Measurements from ENCODE around the gene FUT3. TPM values are rescaled to one million over a fixed set of nuclear protein-coding genes. Genes with fewer than 3 reads are reported as not detected.
"Not testable (repeated sequence)": the region's sequence is repeated elsewhere in the genome, so short reads cannot be mapped to it uniquely, and the experiment has no call there.

FUT3 gene
- total RNA-seq, 6 donors from 2014 or later = 4.2 to 19.5 (median 12.7) TPM

DNA sequence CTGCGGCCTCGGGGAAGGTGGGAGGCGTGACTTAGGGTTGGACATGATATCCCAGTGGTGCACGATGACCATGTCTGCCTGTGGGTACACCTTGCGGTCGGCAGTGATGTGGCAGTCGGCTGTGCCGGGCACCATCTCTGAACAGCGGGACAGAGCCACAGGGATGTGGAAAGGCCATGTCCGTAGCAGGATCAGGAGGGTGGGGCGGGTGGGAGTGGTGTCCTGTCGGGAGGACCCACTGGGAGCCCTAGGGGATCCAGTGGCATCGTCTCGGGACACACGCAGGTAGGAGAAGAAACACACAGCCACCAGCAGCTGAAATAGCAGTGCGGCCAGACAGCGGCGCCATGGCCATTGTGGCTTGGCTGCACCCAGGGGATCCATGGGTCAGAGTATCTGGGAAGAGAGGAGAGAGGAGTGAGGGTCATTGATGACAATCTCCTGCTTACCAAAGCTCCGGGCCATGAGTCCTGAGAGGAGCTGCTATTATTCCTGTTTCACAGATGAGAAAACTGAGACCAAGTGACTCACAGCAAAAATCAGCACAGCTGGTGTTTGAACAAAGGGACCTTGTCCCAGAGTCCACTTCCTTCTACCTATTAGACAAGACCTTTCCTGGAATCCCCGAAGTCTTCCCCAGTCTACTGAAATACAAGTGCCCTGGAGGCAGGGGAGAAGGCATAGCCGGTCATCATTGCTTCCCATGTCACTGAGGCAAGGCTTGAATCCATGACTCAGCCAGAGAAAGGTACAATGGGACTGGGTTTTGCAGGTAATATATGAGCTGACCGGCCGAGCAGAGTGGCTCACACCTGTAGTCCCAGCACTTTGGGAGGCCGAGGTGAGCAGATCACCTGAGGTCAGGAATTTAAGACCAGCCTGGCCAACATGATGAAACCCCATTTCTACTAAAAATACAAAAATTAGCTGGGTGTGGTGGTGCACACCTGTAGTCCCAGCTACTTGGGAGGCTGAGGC, 6.5 kb downstream of the FUT3 start:
- Histone ChIP-seq H3K4me1 (no peaks in the 10 kb centered on the region), H3K36me3 (no peaks in the 10 kb centered on the region), H3K27me3 (no peaks in the 10 kb centered on the region), H3K27ac (no peak overlapping the region), H3K4me3 (no peak overlapping the region), H3K9me3 (no peaks in the 10 kb centered on the region)
- 89 to 92% methylated on average over 20 to 23 of the region's 24 CpGs for WGBS, 2 donors
- DNase-seq (peak in 1 of 2 donors; percentile 66), ATAC-seq (ENCODE audit: low FRiP score in 2 of 2) (no peak)
- TF ChIP-seq POLR2AphosphoS5 (IDR thresholded peaks at IDR 0.05) (no peak), EP300 (IDR thresholded peaks at IDR 0.05) (no peak), POLR2A (IDR thresholded peaks at IDR 0.05) (no peak)

DNA sequence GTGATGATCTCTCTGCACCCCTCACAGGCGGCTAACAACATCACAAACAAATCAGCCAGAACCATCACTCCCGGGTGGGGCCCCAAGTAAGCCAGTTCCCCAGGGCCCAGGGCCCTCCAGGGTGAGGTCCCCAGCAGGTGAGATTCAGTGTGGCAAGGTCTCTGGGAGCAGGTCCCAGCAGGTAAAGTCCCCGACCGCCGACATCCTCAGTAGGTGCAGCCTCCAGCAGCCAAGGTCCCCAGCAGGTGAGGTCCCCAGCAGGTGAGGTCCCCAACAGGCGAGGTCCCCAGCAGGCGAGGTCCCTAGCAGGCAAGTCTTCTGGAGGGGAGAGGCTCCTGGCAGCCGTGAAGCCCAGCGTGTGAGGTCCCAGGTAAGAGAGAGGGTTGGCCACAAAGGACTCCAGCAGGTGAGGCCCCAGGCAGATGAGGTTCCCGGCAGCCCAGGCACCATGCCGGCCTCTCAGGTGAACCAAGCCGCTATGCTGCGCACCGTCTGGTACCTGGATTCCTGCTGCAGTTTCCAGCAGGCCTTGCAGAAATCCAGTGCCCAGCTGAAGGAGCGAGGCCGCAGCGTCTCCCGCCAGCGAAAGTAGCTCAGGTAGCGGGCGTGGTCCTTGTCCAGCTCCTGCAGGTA, 7.8 kb downstream of the FUT3 start:
- WGBS, 2 donors = 89 to 92% methylated on average over 9 to 16 of the region's 21 CpGs
- peak in 1 of 2 donors; percentile 74 for DNase-seq
- TF ChIP-seq POLR2A (IDR thresholded peaks at IDR 0.05) = no peak

DNA sequence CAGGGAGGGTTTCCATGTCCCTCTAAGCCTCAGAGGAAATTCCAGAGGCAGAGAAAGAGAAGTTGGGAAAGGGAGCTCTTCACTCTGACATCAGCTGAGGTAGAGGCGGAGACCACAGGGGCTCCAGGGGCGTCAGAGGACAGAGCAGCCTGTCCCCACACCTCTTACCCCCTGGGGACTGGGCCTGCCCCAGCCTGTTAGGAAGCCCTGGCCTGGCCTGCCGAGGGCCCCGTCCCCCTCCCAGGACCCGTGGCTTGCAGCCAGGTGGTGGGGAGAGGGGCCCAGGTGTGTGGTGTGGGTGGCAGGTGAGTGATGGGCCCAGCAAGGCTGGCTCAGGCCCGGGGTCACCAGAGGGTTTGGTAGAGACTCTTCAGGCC, 9.5 kb downstream of the FUT3 start:
- not testable (repeated sequence) for H3K4me1 ChIP-seq; H3K36me3 ChIP-seq; H3K27me3 ChIP-seq; ATAC-seq (ENCODE audit: low FRiP score in 2 of 2); H3K9me3 ChIP-seq; H3K27ac ChIP-seq; DNase-seq; H3K4me3 ChIP-seq
- WGBS, 2 donors = 80 to 83% methylated on average over 1 to 6 of the region's 6 CpGs

More for the DNA sequence above, 7.8 kb downstream of the FUT3 start:
- no peak overlapping the region for H3K4me3 ChIP-seq
- no peak overlapping the region for H3K27ac ChIP-seq
- H3K9me3 ChIP-seq = no peaks in the 10 kb centered on the region
- no peaks in the 10 kb centered on the region for H3K4me1 ChIP-seq
- no peaks in the 10 kb centered on the region for H3K36me3 ChIP-seq
- H3K27me3 ChIP-seq = no peaks in the 10 kb centered on the region
- ATAC-seq (ENCODE audit: low FRiP score in 2 of 2) = no peak

DNA sequence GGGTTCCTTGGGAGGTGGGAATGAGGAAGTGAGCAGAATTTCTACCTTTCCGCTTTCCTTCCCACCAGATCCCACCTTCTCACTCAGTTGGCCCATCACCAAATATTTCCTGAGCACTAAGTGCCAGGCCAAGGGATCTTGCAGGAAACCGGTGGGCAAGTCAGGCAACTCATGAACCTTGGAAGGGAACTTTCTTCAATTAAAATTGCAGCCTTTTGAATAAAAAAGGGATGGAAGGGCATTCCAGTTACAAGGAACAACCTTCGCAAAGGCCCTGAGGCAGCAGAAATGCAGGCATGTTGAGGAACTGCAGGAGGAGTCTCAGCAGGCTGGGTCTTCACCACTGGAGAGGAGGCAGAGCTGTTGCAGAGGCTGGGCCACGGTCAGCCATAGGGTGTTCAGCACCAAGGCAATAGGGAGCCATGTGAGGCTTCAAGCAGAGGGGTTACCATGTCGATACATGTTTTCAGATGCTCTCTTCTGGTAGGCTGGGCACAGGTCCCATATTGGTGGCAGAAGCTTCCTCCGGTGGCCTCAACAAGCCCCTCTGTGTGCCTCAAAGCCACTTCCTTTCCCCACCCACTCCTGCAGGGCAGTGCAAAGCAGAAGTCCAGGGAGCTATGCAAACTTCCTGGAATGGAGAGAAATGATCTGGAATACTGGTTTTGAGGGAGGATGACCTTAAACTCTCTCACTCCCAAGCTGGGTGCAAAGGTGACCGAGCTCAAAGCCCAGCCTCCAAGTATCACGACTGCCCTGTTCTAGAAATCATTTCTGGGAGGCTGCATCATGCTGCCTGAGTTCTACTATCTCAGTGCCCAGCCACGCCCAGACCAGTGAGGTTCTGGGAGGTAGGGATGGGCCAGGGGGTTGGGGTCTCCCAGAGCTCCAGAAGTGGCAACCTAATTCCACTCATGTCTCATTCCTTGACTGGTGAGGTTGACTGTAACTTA, 11.9 kb downstream of the FUT3 start, which contains the start of gene FUT6:
FUT6 (minus strand) TSS at position 638 of the 953 bp plus-strand sequence. CDS start 7,135 bp downstream, outside the sequence.
- TF ChIP-seq, protein P1, sequence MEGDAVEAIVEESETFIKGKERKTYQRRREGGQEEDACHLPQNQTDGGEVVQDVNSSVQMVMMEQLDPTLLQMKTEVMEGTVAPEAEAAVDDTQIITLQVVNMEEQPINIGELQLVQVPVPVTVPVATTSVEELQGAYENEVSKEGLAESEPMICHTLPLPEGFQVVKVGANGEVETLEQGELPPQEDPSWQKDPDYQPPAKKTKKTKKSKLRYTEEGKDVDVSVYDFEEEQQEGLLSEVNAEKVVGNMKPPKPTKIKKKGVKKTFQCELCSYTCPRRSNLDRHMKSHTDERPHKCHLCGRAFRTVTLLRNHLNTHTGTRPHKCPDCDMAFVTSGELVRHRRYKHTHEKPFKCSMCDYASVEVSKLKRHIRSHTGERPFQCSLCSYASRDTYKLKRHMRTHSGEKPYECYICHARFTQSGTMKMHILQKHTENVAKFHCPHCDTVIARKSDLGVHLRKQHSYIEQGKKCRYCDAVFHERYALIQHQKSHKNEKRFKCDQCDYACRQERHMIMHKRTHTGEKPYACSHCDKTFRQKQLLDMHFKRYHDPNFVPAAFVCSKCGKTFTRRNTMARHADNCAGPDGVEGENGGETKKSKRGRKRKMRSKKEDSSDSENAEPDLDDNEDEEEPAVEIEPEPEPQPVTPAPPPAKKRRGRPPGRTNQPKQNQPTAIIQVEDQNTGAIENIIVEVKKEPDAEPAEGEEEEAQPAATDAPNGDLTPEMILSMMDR (IDR thresholded peaks at IDR 0.05) = no peak
- TF ChIP-seq POLR2AphosphoS5 (IDR thresholded peaks at IDR 0.05) (no peak), EP300 (IDR thresholded peaks at IDR 0.05) (no peak), POLR2A (IDR thresholded peaks at IDR 0.05) (no peak)
- no peaks in the 10 kb centered on the region for H3K27me3 ChIP-seq
- no peaks in the 10 kb centered on the region for H3K4me1 ChIP-seq
- H3K4me3 ChIP-seq = no peak within 1 kb of the TSS
- no peak for ATAC-seq (ENCODE audit: low FRiP score in 2 of 2)
- no peak within 1 kb of the TSS for H3K27ac ChIP-seq
- H3K9me3 ChIP-seq = no peaks in the 10 kb centered on the region
- WGBS, 2 donors = 76% methylated on average over 8 to 9 of the region's 9 CpGs
- no peak for DNase-seq
- no peaks in the 10 kb centered on the region for H3K36me3 ChIP-seq

DNA sequence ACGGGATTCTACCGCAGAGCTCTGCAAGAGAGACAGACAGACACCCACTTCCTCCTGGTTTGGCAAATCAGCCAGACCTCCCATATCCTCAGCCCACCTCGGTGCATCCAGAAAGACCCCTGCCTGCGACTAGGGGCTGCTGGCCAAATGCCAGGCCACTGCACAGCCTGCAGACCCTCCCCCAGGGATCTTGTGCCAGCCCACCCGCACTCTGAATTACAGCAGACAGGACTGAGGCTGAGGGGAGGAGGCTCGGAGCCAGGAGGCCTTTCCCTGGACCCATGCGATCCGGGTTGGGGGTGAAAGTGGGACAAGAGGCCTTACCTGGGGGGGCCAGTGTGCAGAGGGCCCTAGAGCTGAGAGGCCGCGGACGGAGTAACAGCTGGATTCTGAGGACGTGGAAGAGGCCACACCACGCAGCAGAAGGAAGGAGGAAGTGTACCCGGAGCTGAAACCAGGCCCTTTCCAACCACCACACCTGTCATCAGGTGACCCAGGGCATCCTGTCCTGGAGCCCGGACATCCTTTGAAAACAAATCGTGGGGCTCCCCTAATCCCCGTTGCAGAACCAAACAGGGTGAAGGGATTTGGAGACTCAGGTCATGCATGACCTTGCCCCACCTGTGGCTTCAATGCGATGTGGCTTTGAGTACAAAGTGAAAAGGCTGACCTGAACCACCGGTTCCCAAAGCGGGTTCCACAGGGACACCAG, 12.7 kb downstream of the FUT3 start:
- Histone ChIP-seq H3K9me3 (no peaks in the 10 kb centered on the region), H3K27me3 (no peaks in the 10 kb centered on the region), H3K4me3 (no peak overlapping the region), H3K27ac (no peak overlapping the region), H3K36me3 (no peaks in the 10 kb centered on the region), H3K4me1 (no peaks in the 10 kb centered on the region)
- 45 to 78% methylated on average over 6 to 20 of the region's 20 CpGs for whole genome bisulfite sequencing, 2 donors
- TF ChIP-seq POLR2AphosphoS5 (IDR thresholded peaks at IDR 0.05) = no peak
- no peak for TF ChIP-seq POLR2A (IDR thresholded peaks at IDR 0.05)
- TF ChIP-seq, protein P1 (IDR thresholded peaks at IDR 0.05) = no peak
- TF ChIP-seq EP300 (IDR thresholded peaks at IDR 0.05) = no peak
- ATAC-seq (ENCODE audit: low FRiP score in 2 of 2) (no peak), DNase-seq (no peak)
